T-helper 2 cell (primary cell): Measurements from ENCODE around the gene BNIP3.

Source experiments
- DNase-seq, 5 experiments: peaks; one replicate each; pipeline versions ENCODE4 v3.0.0 to v3.0.0-alpha.2; 2012 to 2022
- total RNA-seq, 2 donors: gene quantifications; one replicate each; lab custom pipeline; 2026; lab: John Stamatoyannopoulos, UW

The BNIP3 gene, protein sequence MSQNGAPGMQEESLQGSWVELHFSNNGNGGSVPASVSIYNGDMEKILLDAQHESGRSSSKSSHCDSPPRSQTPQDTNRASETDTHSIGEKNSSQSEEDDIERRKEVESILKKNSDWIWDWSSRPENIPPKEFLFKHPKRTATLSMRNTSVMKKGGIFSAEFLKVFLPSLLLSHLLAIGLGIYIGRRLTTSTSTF
- total RNA-seq: 19.5 to 22.8 reads per million in 2 donors

DNA sequence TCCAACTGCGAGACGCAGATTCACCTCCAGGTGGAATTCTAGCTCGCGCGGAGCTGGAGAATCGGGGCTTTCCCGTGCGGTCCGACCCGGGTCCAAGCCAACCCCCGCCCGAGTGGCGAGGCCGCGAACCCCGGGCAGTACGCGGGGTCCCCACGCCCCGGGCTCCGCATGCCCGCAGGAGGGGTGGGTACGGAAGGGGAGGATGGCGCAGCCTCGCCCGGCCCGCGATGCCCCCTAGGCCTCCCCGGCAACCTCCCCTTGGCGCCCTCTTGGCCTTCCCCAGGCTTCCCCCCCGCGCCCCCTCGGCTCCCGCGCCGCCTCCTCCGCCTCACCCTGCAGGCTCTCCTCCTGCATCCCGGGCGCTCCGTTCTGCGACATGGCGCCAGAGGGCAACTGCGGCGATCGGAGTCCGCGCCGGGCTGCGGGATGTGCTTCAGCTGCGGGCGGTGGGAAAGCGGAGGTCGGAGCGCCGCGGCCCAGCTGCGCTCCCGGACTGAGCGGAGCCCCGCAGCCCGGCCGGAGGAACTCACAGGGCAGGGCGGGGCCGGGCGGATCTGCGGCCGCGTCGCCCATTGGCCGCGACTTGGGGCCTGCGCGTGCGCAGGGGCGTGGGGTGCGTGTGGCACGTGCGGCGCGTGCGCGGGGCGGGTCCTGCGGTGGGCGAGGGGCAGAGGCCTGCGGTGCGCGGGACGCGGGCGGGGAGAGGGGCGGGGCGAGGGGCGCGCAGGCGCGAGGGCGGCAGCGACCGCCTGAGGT is at the start of gene BNIP3:
Gene BNIP3, minus strand, starts transcription at position 495 of the 756 bp plus-strand sequence. Its CDS starts 117 bp downstream, at position 378.
- DNase-seq: peak; percentile 92 to 94 (median 92)

DNA sequence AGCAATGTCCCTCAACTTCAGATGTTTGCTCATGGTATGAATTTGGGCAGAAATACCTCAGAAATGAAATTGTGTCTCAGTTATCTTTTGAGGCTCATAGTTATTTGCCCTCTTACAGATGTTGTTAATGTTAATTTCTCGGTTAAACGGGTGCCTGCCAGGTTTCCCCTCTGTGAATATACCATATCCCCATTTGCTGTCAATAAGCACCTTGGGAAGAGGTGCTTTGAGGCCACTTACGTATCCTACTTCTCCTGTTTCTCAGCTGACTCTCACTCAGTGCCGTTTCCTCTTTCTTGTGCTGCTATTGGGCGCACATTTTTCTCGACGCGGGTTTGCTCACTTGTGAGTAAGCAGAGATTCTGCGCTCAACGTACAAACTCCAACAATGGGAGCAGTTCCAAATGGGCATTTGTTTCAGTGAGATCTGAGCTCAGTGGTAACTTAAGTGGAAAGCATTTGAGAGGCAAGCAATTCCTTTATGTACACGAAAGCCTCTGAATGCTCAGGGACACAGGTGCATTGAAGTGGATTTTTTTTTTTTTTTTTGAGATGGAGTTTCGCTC is 49.3 kb upstream of the BNIP3 start:
- DNase-seq: no peak

DNA sequence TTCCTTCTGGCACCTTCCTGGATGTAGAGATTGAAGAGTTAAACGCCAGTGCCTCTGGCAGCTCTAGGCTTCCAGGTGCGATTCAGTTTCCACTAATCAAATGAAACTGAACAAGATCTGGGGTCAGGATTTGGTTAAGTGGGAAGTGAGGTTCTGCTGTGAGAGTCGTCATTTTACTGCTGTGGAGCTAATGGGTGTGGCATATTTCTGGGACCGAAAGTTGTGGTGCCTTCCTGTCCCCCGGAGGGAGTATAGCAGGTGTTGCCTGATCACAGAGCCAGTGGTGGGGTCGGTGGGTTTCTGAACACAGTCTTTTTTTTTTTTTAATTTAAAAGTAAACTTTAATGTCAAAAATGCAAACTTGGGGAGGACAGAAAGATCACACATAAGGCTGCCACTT is 47.0 kb upstream of the BNIP3 start:
- DNase-seq: no peak

DNA sequence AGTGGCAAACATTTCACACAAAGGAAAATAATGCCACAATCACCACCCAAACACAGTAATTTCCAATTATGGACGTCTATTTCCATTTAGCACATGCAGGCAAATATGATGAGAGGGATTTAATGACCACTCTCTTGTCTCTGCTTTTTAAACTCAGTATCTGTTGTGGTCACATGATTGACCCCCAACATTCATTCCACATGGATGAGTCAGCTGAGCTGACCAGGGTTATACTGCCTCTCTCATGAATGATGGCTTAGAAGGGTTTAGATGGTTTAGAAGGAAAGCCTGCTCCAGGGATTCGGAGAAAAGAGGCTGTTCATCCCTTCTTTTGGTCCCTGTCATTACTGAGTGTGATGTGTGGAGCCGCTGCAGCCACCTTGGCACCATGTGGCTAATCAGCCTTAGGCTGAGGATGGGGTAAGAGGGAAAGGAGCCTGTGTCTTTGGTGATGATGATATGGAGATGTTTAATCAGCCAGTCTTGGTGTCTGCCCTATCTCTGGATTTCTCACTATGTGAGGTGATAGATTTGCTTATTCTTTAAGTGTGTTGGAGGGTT is 45.8 kb upstream of the BNIP3 start:
- DNase-seq: no peak

DNA sequence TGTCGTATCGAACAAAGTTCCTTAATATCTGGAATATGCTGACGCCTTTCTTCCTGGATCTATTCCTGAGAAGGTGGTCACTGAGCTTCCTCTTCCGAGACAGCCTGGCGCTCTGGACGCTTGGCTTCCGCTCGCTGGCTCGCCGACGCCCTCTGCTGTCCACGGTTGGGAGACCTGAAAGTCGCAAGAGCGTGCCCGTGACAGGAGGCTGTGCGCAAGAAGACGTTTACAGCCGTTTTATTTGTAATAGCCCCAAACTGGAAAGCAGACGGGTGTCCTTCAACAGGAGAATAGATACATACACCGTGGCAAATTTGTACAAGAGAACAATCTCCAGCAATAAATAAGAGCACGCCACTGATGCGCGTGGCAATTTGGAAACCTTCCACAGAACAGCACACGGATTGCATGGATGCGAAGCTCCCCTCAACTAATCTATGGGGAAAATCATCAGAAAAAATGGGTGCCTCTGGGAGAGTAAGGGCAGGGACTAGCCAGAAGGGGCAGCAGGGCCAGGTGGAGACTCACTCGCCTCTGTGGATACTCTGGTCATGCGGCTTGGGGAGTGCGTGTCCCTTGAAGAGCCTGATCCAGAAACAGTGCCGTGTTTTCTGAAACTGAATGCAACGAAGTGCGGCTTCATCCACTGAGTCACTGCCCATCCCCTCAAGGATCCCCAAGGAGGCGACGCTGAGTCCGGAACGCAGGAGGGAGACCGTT is 41.5 kb upstream of the BNIP3 start:
- DNase-seq: peak; percentile 31 to 67 (median 59)

DNA sequence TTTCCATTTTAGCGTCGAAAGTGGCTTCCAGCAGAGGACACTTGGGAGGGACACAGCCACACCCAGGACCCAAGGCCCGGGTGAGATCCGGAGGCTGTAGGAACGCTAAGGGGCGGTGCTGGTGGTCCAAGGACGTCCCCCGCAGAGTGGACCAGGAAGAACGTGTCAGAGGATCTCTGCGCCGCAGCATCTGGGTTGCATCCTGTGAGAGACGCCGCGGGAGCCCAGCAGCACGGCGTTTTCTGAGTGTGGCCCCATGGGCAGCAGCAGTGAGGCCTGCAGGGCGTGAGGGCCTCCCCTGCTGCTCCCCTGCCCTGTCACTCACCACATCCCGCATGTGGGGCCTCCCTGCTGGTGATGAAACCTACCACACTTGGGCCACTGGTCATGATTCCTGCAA is 40.5 kb upstream of the BNIP3 start:
- no peak for DNase-seq

DNA sequence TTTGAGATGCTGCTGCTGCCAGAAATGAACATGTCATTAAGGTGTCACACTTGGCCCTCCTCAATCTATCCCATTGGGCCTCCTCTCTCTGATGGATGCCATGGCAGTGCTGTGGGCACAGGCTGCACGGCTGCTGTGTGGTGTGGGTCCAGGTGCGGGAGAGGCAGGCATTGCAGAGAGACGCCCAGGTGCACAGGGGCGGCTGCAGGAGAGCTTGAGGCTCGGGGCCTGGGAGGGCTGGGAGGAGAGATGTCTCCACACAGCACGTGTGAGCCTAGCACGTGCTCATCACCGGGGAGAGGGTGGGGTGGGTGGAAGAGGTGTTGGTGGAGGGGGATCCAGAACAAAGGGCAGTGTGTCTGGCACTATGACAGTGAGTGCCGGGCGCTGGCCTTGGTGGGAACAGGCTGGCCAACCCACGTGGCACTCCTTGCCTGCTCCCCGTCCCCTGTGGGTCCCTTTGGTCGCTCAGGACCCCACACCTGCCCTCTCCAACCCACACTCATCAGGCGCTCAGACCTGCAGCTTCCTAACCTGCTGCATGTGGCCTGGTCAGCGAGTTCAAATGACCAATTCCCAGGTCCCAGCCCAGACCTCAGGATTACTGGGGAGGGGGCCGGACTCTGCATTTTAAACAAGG is 39.9 kb upstream of the BNIP3 start:
- no peak for DNase-seq

DNA sequence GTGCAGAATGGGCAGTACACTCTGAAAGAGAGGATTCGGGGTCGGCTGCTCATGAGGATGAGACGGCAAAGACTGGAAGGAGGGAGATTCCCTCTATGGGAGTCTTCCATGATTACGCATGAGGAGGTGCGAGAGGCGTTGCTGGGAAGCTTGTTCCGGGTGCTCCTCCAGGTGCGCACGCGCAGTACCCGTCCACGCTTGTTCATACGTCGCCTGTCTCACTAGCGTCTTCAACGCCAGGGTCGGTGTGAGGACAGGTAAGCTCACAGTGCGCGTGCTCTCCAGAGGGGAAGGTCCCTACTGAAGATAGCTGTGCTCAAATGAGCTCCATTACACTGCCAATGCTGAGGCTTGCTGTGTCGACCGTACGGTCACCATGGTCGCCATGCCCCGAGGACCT is 39.3 kb upstream of the BNIP3 start:
- no peak for DNase-seq

DNA sequence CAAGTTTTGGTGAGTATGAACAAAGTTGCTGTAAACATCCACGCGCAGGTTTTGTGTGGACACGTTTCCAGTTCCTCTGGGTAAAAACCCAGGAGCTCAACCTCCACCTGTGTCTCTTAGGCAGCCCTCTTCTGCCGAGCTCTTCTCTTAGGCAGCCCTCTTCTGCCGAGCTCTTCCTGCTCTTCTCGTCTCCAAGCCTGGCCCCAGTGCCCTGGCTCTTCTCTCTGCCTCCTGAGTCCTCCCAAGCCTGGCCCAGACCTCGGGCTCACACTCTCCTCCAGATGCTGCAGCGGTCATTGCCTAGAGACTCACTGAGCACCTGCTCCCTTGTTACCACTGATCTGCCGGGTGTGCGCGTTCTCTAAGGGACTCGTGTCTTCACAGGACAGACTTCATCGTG is 38.7 kb upstream of the BNIP3 start:
- no peak for DNase-seq

DNA sequence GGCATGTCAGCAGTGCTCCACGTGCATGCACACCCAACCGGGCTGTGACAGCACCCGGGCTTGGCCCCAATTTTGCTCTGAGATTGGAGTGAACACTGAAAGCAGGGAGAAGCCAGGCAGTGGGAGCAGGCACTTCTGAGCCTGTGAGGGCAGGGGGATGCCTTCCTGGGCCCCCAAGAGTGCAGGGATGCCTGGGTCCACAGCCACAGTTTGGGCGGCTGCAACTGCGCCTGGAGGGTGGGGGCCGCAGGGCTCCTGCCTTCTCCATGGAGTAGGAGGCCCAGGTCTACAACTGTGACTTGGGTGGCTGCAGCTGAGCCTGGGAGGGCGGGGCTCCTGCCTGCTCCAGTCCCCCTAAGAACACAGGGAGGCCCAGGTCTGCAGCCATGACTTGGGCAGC is 37.6 kb upstream of the BNIP3 start:
- no peak for DNase-seq

DNA sequence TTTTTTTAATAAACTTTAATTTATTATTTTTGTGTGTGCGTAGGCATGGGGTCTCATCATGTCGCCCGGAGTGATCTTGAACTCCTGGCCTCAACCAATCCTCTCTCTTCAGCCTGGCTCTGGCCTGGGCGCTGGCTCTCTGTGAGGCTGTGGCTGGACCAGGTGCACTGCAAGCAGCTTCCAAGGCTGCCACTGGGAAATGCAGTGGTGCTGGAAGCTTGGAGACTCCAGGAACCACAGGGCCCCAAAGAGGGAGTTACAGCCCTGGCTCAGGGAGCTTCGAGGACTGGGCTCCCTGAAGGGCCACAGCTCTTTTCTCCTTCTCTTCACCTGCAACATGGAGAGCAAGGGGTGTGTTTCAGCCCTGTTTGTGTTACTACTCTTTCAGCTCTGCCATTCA is 36.7 kb upstream of the BNIP3 start:
- DNase-seq: no peak

DNA sequence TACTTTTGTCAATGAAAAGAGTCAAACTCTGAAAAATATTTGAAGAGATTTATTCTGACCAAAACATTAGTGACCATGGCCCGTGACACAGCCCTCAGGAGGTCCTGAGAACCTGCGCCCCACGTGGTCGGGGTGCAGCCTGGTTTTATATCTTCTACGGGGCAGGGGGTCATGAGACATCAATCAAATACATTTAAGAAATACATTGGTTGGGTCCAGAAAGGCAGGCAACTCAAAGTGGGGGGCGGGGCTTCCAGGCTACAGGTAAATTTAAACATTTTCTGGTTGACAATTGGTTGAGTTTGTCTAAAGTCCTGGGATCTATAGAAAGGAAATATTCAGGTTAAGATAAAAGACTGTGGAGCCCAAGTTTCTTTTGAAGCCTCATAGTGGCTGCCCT is 34.8 kb upstream of the BNIP3 start:
- no peak for DNase-seq

DNA sequence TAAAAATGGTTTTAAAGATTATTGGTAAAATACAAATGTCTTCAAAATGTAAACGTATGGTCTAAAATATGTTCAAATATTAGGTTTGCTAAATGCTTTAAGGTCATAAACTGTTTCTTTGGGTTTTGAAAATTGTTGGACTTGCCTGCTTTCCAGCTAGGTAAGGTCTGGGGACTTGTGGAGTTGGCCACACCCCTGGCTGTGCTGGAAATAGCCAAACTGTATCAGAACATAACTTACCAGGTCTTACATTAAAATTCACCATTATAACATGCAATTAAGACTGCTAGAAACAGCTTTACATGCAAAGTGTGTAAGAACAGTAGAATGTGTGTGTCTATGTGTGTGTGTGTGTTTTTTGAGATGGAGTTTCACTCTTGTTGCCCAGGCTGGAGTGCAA is 29.7 kb upstream of the BNIP3 start:
- DNase-seq: no peak

DNA sequence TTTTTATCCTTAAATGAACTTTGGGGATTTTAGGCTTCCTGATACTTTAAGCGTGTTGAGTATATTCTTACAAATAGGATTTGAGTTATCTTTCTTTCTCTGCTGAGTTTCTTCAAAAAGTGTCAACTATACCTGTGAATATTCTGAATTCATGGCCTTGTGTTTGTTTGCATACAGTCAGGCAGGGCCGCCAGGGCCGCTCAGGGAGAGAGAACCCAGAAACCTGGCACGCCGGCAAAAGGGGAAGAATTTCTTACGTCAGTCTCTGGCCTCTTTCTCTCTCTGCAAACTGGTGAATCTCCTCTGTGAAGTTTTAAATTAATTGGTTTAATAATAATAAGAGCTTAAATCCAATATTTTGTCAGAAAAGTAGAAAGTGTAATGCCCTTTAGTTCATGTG is 29.3 kb upstream of the BNIP3 start:
- no peak for DNase-seq

DNA sequence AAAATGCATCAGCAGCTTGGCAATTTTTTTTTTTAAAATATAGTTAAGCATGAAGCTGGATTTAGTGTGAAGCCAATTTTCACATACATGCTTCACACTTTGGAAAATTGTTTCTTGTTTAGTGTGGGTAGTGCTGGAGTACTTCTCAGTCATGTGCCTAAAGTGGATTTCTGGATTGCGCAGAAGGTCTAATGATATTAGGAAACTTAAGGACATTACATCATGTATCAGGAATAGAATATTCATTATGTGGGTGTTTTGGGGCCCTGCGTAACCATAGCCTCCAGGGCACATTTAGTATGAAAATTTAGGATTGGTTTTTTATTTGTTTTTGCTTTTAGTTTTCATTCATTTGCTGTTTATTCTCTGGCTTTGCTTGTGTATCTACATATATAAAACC is 28.8 kb upstream of the BNIP3 start:
- DNase-seq: no peak

DNA sequence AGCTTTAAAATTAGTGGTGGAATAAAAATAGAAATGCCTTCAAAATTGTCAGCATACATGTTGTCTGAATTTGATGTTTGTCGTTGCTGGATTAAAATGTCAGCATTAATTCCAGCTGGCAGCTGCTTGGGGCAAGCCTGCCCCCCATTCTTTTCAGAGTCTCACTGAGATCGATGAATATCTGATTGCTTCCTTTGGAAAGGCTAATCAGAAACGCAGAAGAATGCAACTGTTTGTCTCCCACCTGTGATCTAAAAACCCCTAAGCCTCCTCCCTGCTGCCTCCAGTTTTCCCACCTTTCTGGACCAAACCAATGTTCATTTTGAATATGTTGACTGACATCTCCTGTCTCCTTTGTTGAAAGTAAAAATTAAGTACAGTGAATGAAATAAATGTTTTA is 27.9 kb upstream of the BNIP3 start:
- DNase-seq: no peak

DNA sequence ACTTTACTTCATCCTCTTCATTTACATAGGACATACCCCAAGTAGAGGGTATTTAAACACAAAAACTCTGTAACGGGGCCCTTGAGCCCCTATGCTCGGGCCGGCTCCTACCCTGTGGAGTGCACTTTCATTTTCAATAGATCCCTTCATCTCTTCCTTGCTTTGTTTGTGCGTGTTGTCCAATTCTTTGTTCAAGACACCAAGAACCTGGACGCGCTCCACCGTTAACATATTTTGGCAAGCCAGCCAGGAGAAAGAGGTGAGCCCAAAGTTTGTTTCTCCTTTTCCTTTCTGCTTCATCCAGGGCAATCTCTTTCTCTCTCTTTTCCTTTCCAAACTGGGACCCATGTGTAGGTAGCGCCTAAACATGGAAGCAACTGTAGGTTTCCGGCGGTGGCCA is 26.0 kb upstream of the BNIP3 start:
- no peak for DNase-seq

DNA sequence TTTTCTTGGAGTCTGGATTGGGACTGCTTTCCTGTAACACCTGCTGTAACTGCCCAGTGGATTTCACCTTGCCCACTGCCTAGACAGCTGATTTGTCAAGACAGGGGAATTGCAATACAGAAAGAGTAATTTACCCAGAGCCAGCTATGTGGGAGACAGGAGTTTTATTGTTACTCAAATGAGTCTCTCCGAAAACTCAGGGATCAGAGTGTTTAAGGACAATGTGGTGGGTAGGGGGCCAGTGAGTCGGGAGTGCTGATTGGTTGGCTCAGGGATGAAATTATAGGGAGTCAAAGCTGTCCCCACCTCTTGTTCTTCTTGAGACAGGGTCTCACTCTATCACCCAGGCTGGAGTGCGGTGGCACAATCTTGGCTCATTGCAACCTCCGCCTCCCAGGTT is 25.2 kb upstream of the BNIP3 start:
- no peak for DNase-seq

DNA sequence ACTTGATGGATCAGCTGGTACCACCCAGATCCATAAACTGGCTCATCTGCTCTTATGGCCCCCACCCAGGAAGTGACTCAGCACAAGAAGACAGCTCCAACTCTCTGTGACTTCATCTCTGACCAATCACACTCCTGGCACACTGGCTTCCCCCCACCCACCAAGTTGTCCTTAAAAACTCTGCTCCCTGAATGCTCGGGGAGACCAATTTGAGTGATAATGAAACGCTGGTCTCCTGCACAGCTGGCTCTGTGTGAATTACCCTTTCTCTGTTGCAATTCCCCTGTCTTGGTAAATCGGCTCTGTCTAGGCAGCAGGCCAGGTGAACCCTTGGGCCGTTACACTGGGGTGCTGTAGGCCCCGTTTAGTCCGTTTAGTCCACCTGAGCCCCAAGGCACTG is 23.4 kb upstream of the BNIP3 start:
- DNase-seq: no peak

DNA sequence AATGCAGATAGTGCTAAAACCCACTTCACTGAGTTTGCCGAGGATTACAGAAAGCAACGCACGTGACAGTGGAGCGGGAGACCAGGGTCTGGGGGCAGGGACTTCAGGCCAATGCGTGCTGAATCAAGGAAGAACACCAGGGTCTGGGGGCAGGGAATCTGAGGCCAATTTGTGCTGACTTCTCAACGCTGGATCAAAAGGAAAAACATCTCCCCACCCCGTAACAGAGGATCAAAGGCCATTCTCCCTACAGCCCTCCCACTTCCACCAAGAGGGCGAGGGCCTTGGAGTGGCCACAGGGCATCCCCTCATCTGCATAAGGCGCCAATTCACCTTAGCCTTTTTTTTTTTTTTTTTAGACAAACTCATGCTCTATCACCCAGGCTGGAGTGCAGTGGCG is 22.3 kb upstream of the BNIP3 start:
- DNase-seq: no peak

DNA sequence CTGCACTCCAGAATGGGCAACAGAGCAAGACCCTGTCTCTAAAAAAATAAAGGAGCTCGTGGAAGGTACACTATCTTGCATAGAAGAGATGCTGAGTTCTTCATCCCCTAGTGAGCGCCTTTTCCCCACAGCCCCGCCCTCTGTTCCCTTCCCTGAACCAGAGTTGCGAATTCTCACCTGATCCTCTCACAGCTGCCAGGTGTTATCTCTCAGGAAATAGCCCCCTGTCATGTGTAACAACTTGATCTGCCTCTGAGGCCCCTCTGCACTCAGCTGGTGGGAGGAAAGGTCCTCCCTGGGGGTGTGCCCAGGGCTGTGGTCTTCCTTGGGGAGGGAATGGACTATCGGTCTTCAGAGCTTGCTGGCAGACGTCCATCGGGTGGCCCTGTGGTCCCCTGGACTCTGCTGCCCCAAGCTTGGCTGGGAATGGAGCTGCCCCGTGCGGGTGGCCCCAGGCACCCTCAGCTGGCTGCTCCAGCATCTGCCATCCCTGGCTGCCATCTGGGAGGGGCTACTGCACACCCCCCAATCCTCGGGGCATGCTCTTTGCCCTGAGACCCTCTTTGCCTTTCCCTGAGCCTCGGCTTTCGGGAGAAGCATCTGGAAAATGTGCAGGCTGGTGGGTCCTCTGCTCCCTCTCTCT is 21.7 kb upstream of the BNIP3 start:
- DNase-seq: no peak

DNA sequence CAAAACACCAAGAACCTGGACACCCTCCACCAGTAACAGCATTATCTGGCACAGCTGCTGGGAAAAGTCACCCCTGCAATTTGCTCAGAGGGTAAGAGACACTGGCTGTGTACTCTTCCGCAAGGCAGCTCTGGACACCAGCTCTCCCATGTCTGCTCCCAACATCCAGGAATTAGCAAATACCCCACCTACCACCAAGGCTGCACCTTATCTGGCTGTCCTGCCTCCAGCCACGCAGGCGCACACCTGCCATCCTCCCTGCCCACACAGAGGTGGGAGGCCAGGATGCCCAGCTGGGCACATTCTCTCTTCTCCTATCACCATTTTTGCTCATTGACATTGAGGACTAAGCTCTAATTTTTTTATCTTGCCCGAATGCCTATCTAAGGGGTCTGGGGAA is 20.3 kb upstream of the BNIP3 start:
- no peak for DNase-seq
